HEK293 (cell line): ENCODE results near the gene JAKMIP1.

Experiments
- BCL11A ChIP-seq: fragments of 450-650 bp; formaldehyde crosslinking; IDR thresholded peaks from 2 replicates; pipeline ENCODE4 v1.5.1; 2016; ENCODE audit warnings: low read depth, missing biosample characterization, missing genetic modification characterization
- CTCF ChIP-seq: fragments of 450-650 bp; formaldehyde crosslinking; IDR thresholded peaks from 2 replicates; pipeline ENCODE4 v1.5.1; 2016; ENCODE audit warnings: missing biosample characterization, missing genetic modification characterization
- GLI4 ChIP-seq: fragments of 450-650 bp; formaldehyde crosslinking; IDR thresholded peaks from 2 replicates; pipeline ENCODE4 v1.5.1; 2016; ENCODE audit warnings: missing biosample characterization, missing genetic modification characterization
- YY1 ChIP-seq: fragments of 450-650 bp; formaldehyde crosslinking; IDR thresholded peaks from 2 replicates; pipeline ENCODE4 v1.5.1; 2018; ENCODE audit warnings: missing biosample characterization, missing genetic modification characterization
- ZNF223 ChIP-seq: fragments of 450-650 bp; formaldehyde crosslinking; IDR thresholded peaks from 2 replicates; pipeline ENCODE4 v1.5.1; 2016; ENCODE audit warnings: missing biosample characterization, missing genetic modification characterization
- ZNF433 ChIP-seq: fragments of 450-650 bp; formaldehyde crosslinking; IDR thresholded peaks from 2 replicates; pipeline ENCODE4 v1.5.1; 2016; ENCODE audit warnings: missing biosample characterization, missing genetic modification characterization, low read depth
- ZNF501 ChIP-seq: fragments of 450-650 bp; formaldehyde crosslinking; IDR thresholded peaks from 2 replicates; pipeline ENCODE4 v1.5.1; 2016; ENCODE audit warnings: missing biosample characterization, missing genetic modification characterization
- ZNF558 ChIP-seq: fragments of 450-650 bp; formaldehyde crosslinking; IDR thresholded peaks from 2 replicates; pipeline ENCODE4 v1.5.1; 2016; ENCODE audit warnings: missing biosample characterization, missing genetic modification characterization
- ZNF670 ChIP-seq: fragments of 450-650 bp; formaldehyde crosslinking; IDR thresholded peaks from 2 replicates; pipeline ENCODE4 v1.5.1; 2016; ENCODE audit warnings: missing biosample characterization, missing genetic modification characterization, low read depth
- ZNF707 ChIP-seq: fragments of 450-650 bp; formaldehyde crosslinking; IDR thresholded peaks from 2 replicates; pipeline ENCODE4 v1.5.1; 2016; ENCODE audit warnings: missing biosample characterization, missing genetic modification characterization
- ZNF747 ChIP-seq: fragments of 450-650 bp; formaldehyde crosslinking; IDR thresholded peaks from 2 replicates; pipeline ENCODE4 v1.5.1; 2016; ENCODE audit warnings: missing biosample characterization, missing genetic modification characterization

- no peak for TF ChIP-seq YY1 (tag by site-specific recombination)
- TF ChIP-seq CTCF (tag by site-specific recombination), result no peak
- no peak for TF ChIP-seq ZNF433
- no peak for TF ChIP-seq ZNF670 (tag by site-specific recombination)
- TF ChIP-seq ZNF747 (tag by site-specific recombination), result no peak
- TF ChIP-seq GLI4, result no peak
- TF ChIP-seq BCL11A (tag by site-specific recombination), result no peak
- no peak for TF ChIP-seq ZNF501 (tag by site-specific recombination)
- TF ChIP-seq ZNF558 (tag by site-specific recombination), result no peak
- no peak for TF ChIP-seq ZNF707
- no peak for TF ChIP-seq ZNF223 (tag by site-specific recombination)
Observed at GRCh38 chr4:5990446-5991160, 209.7 kb downstream of the JAKMIP1 start.
